Measurements from ENCODE around the gene KRT35.

The KRT35 gene

DNA sequence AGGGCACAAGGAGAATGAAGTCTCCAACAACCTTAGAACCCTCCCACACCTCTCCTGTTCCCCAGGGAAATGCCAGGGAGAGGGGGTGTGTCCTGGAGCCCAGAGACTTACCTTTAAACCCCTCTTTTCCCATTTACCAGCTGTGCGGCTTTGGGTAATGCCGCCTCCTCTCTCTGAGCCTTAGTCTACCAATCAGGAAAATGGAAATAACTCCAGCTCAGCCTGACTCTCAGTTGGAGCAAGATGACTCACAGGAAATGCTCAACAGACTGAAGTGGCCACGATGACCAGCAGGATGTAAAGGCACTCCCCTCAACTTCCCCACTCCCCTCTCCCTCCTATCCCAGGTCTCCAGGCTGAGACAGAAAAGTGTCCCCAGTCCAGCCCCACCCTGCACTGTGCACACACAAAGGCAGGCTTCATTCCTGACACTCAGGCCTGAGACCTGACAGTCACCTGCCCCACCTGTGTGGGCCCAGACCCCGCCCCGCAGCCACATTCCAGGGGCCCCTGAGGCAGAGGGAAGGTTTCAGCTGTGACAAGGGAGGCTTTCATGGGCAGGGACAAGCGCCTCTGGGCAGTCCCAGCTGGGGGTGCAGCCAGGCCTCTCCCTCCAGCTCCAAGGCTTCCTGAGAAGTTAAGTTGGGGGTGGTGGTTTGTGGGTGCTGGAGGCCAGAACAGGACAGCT is 40.8 kb upstream of the KRT35 start:
- Histone ChIP-seq H3K27me3 (ENCODE audit: insufficient read depth, low read length) (no peaks in the 10 kb centered on the region), H3K4me1 (ENCODE audit: insufficient read depth, low read length) (peaks cover 15% of the 10 kb centered on the region; the same call in 1 of the 2 replicates), H3K27ac (ENCODE audit: low read depth, low read length) (no peak overlapping the region), H3K4me3 (ENCODE audit: low read length) (no peak overlapping the region), H3K9ac (ENCODE audit: low read depth, low read length) (no peak overlapping the region), H3K36me3 (ENCODE audit: insufficient read depth, low read length) (peaks cover 29% of the 10 kb centered on the region), H3K9me3 (ENCODE audit: insufficient read depth, low read depth, low read length) (no peaks in the 10 kb centered on the region)
- 61% methylated on average over 6 of the region's 6 CpGs for WGBS

DNA sequence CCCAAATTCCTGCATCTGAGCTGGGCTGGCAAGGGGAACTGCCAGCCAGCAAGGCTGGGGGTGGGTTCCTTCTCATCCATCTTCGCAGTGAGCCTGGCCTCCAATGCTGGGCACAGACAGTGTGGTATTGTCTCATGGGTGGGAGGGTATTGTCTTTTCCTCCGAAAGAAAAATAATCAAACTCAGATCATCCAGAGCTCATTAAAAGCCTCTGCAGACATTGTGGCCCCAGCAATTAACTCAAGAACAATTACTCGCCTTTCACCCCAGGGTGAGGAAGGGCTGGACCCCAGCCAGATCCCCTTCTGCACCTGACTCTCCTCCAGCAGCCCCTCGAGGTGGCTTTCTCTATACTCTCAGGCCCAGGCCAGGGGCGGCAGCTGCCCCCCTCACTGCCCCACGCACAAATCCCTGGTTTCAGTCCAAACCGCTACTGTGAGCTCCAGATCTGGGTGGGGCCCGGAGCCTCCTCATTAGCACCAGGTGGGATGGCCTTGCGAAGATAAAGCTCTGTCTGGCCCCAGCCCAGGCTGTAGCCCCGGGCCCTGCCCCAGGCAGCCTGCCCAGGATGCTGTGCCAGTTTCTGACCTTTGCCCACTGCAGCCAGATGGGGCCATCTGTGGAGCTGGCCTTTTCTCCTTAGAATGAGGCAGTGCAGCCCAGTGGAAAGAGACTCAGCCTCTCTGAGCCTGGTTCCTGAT is 40.0 kb upstream of the KRT35 start:
- WGBS: 80% methylated on average over 10 of the region's 10 CpGs
- H3K4me3 ChIP-seq (ENCODE audit: low read length): no peak overlapping the region
- peaks cover 29% of the 10 kb centered on the region for H3K36me3 ChIP-seq (ENCODE audit: insufficient read depth, low read length)
- H3K4me1 ChIP-seq (ENCODE audit: insufficient read depth, low read length): peaks cover 14% of the 10 kb centered on the region; the same call in 1 of the 2 replicates
- no peak overlapping the region for H3K27ac ChIP-seq (ENCODE audit: low read depth, low read length)
- H3K27me3 ChIP-seq (ENCODE audit: insufficient read depth, low read length): no peaks in the 10 kb centered on the region
- no peaks in the 10 kb centered on the region for H3K9me3 ChIP-seq (ENCODE audit: insufficient read depth, low read depth, low read length)
- no peak overlapping the region for H3K9ac ChIP-seq (ENCODE audit: low read depth, low read length)

DNA sequence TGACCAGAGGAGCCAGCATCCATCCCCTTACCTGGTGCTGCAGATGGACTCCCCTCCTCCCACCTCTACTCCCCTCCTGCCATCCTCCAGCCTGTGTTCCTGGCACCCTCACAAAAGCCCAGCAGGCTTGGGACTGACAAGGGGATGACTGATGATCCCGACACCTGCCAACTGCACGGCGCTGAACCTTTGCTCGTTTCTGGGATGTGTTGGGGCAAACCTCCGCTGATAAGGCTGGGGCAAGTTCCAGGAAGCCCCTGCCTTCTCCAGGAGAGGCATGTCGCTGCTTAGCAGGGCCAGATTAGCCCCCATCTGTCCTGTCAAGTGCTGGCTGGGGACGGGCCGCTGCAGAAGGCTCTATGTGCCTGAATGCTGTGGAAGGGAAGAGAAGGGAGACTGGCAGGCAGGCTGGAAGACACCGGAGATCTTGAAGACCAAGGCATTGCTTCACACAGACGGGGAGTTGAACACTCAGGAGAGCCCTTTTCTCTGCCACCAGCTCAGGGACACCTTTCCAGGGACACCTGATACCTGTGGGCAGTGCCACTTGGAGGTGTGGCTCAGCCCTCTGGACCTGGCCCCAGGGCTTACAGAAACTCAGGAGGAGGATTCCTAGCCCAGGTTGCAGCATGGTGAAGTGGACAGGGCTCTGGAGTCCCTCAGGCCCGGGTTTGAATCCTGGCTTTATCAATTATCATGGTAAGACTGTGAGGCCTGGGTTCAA is 38.7 kb upstream of the KRT35 start:
- Histone ChIP-seq H3K4me1 (ENCODE audit: insufficient read depth, low read length) (peaks cover 14% of the 10 kb centered on the region; the same call in 1 of the 2 replicates), H3K27me3 (ENCODE audit: insufficient read depth, low read length) (no peaks in the 10 kb centered on the region), H3K36me3 (ENCODE audit: insufficient read depth, low read length) (peaks cover 18% of the 10 kb centered on the region), H3K9ac (ENCODE audit: low read depth, low read length) (no peak overlapping the region), H3K4me3 (ENCODE audit: low read length) (no peak overlapping the region), H3K27ac (ENCODE audit: low read depth, low read length) (no peak overlapping the region), H3K9me3 (ENCODE audit: insufficient read depth, low read depth, low read length) (no peaks in the 10 kb centered on the region)
- 80% methylated on average over 10 of the region's 11 CpGs for WGBS

DNA sequence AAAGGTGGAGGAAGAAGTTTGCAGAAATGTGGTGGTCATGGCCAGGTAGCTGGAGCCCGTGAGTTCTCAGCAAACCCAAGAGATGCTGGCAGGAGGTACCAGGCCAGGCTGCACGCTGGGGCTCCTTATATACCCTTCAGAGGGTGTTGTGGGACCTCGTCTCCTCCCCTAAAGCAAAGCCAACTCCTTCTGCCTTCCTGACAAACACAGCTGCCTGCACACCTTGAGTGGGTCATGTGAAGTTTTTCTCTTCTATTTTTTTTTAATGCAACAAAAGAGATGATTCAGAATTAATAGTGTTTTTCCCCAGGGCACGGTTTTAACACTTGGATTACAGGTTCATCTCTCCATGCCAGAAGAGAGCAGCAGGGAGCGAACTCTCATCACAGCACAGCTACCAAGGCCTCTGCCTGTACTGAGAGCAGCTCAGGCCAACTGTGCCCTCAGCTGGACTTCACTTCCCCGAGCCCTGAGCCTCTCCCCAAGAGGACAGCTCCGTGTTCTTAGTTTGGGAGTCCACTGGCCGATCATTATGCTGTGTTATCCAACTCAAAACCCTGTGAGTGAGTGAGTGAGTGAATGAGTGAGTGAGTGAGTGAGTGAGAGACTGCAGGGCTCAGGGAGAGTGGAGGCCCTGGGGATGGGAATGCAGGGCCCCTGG is 38.0 kb upstream of the KRT35 start, which contains the start of gene KRT15:
KRT15 (minus strand) TSS at position 102 of the 661 bp plus-strand sequence; CDS start at position 39, 63 bp downstream.
- H3K9me3 ChIP-seq (ENCODE audit: insufficient read depth, low read depth, low read length): no peaks in the 10 kb centered on the region
- no peak within 1 kb of the TSS for H3K27ac ChIP-seq (ENCODE audit: low read depth, low read length)
- no peak within 1 kb of the TSS for H3K9ac ChIP-seq (ENCODE audit: low read depth, low read length)
- H3K4me1 ChIP-seq (ENCODE audit: insufficient read depth, low read length): peaks cover 14% of the 10 kb centered on the region; the same call in 1 of the 2 replicates
- peaks cover 11% of the 10 kb centered on the region for H3K36me3 ChIP-seq (ENCODE audit: insufficient read depth, low read length)
- no peaks in the 10 kb centered on the region for H3K27me3 ChIP-seq (ENCODE audit: insufficient read depth, low read length)
- 86% methylated on average over 8 of the region's 8 CpGs for WGBS
- H3K4me3 ChIP-seq (ENCODE audit: low read length): no peak within 1 kb of the TSS

DNA sequence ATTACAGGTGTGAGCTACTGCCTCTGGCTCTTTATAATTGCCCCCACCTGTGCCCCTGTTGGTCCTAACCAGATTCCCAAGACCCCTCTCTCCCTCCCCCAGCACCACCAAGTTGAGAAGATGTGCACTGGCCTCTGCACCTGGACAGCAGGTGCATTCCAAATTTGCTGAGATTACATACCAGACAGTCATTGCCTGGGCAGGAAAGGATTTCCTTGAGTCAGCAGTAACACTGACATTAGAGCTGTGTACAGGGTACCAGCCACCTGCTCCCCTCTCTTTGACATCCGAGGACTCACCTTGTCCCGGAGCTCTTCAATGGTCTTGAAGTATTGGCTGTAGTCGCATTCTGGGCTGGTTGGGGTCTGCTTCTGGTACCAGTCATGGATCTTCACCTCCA is 37.1 kb upstream of the KRT35 start:
- H3K27ac ChIP-seq (ENCODE audit: low read depth, low read length): no peak overlapping the region
- WGBS: 93% methylated on average over 3 of the region's 3 CpGs

DNA sequence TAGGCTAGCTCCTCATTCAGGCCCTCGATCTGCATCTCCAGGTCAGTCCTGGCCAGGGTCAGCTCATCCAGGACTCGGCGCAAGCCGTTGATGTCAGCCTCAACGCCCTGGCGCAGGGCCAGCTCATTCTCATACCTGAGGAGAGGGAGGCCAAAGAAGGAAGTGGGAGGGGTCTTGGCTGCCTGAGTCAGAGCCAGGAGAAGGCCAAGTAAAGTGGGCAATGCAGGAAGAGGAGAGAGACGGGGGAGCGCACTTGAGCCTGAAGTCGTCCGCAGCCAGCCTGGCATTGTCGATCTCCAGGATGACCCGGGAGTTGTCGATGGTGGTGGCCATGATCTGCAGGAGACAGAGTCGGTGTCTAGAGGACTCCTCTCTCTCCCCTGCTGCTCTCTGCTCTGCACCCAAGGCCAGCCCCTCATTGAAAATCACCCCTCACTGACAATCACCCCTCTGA is 35.9 kb upstream of the KRT35 start:
- no peaks in the 10 kb centered on the region for H3K36me3 ChIP-seq (ENCODE audit: insufficient read depth, low read length)
- no peak overlapping the region for H3K27ac ChIP-seq (ENCODE audit: low read depth, low read length)
- no peaks in the 10 kb centered on the region for H3K27me3 ChIP-seq (ENCODE audit: insufficient read depth, low read length)
- H3K9ac ChIP-seq (ENCODE audit: low read depth, low read length): no peak overlapping the region
- no peaks in the 10 kb centered on the region for H3K9me3 ChIP-seq (ENCODE audit: insufficient read depth, low read depth, low read length)
- H3K4me3 ChIP-seq (ENCODE audit: low read length): no peak overlapping the region
- WGBS: 87% methylated on average over 14 of the region's 14 CpGs
- H3K4me1 ChIP-seq (ENCODE audit: insufficient read depth, low read length): peaks cover 10% of the 10 kb centered on the region; the same call in 1 of the 2 replicates

More for the DNA sequence above, 37.1 kb upstream of the KRT35 start:
- Histone ChIP-seq H3K4me1 (ENCODE audit: insufficient read depth, low read length) (peaks cover 14% of the 10 kb centered on the region; the same call in 1 of the 2 replicates), H3K4me3 (ENCODE audit: low read length) (no peak overlapping the region), H3K9ac (ENCODE audit: low read depth, low read length) (no peak overlapping the region), H3K36me3 (ENCODE audit: insufficient read depth, low read length) (peaks cover 2% of the 10 kb centered on the region), H3K27me3 (ENCODE audit: insufficient read depth, low read length) (no peaks in the 10 kb centered on the region), H3K9me3 (ENCODE audit: insufficient read depth, low read depth, low read length) (no peaks in the 10 kb centered on the region)

DNA sequence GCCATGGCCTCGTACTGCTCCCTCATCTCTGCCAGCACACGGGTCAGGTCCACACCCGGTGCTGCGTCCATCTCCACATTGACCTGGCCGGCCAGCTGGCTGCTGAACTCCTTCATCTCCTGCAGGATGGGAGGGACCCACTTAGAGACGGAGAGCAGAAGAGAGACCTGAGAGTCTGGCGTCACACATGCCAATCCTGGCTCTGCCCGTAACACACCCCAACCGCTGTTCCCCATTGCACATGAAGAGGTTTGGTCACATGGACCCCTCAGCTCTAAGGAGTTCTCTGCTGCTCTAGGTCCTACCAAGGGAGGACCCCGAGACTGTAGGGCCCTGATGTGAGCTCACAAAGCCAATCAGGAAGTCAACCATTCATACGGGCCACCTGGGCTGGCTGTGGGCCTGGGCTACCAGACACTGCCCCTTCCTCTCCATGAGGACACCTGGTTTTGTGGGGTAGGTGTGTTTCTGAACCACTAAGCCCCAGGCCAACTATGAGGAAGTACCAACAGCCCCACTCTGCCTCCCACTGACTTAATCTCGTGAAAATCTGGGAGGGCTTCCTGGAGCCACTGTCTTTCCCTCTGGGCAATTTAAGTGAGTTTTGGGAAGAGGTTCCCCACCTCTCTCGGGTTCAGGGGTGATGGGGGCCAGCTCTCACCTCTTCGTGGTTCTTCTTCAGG is 35.3 kb upstream of the KRT35 start:
- H3K27me3 ChIP-seq (ENCODE audit: insufficient read depth, low read length): no peaks in the 10 kb centered on the region
- no peak overlapping the region for H3K9ac ChIP-seq (ENCODE audit: low read depth, low read length)
- no peak overlapping the region for H3K27ac ChIP-seq (ENCODE audit: low read depth, low read length)
- 93% methylated on average over 14 of the region's 14 CpGs for WGBS
- no peaks in the 10 kb centered on the region for H3K9me3 ChIP-seq (ENCODE audit: insufficient read depth, low read depth, low read length)
- no peaks in the 10 kb centered on the region for H3K36me3 ChIP-seq (ENCODE audit: insufficient read depth, low read length)
- H3K4me3 ChIP-seq (ENCODE audit: low read length): no peak overlapping the region
- peaks cover 5% of the 10 kb centered on the region; the same call in 1 of the 2 replicates for H3K4me1 ChIP-seq (ENCODE audit: insufficient read depth, low read length)

DNA sequence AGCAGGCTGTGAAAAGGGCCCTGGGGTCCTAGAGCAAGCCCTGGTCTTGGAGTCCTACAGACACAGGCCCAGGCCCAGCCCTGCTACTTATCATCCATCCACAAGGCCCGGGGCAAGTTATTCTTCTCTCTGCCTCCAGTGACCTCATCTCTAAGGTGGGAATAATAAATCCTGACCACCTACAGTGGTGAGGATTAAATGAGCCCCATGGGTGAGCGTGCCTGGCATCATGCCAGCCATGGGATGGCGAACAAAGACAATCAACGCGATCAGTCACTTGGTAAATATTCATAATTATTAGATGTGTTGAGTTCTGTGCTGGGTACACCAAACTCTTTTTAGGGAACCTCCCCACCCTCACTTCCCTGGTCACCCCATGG is 32.2 kb upstream of the KRT35 start:
- peaks cover 10% of the 10 kb centered on the region for H3K4me1 ChIP-seq (ENCODE audit: insufficient read depth, low read length)
- no peaks in the 10 kb centered on the region for H3K36me3 ChIP-seq (ENCODE audit: insufficient read depth, low read length)
- 93% methylated on average over 5 of the region's 5 CpGs for WGBS
- H3K27ac ChIP-seq (ENCODE audit: low read depth, low read length): no peak overlapping the region
- no peak overlapping the region for H3K4me3 ChIP-seq (ENCODE audit: low read length)
- H3K9ac ChIP-seq (ENCODE audit: low read depth, low read length): no peak overlapping the region
- H3K27me3 ChIP-seq (ENCODE audit: insufficient read depth, low read length): no peaks in the 10 kb centered on the region
- no peaks in the 10 kb centered on the region for H3K9me3 ChIP-seq (ENCODE audit: insufficient read depth, low read depth, low read length)

DNA sequence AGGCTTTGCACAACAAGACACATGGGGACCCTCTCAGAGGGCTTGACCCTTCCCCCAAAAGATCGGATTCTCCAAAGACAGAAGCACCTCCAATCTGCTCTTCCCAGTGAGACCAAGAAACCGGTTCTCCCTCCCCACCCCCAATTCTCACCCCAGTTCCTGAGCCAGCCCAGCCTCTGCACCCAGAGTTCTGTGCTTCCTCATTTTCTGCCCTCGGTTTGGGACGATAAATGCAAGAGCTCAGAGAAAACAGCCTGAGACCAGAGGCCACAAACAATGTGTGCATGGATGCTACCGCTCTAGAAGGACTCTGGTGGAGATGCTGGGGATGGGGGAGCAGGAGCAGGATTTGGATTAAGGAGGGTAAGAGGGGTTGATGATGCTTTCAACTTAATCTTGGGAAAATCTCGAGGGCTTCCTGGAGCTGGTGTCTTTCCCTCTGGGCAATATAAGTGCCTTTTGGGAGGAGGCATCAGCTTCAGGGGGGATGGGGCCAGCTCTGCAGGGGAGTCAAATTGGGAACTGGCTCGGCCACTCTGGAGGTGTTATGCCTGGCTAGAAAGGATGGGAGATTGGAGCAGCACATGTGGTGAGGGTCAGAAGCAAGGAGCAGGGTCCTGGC is 31.7 kb upstream of the KRT35 start:
- no peak overlapping the region for H3K27ac ChIP-seq (ENCODE audit: low read depth, low read length)
- no peaks in the 10 kb centered on the region for H3K9me3 ChIP-seq (ENCODE audit: insufficient read depth, low read depth, low read length)
- no peak overlapping the region for H3K4me3 ChIP-seq (ENCODE audit: low read length)
- WGBS: 82% methylated on average over 7 of the region's 7 CpGs
- H3K36me3 ChIP-seq (ENCODE audit: insufficient read depth, low read length): no peaks in the 10 kb centered on the region
- H3K4me1 ChIP-seq (ENCODE audit: insufficient read depth, low read length): peaks cover 10% of the 10 kb centered on the region
- H3K9ac ChIP-seq (ENCODE audit: low read depth, low read length): no peak overlapping the region
- no peaks in the 10 kb centered on the region for H3K27me3 ChIP-seq (ENCODE audit: insufficient read depth, low read length)

DNA sequence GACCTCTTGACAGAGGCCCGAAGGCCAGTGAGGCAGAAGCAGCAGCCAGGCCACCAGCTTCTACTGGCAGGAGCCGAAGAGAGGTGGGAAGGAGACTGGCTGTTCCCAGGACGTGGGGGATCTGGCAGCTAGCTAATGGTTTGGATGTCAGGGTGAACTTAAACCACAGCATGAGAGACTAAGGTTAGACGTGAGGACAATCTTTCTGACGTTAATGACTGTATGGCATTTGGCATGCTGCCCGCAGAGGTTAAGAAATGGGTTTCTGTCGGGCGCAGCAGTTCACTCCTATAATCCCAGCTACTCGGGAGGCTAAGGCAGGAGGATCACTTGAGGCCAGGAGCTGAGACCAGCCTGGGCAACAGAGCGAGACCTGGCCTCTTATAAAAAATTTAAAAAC is 30.8 kb upstream of the KRT35 start:
- no peaks in the 10 kb centered on the region for H3K36me3 ChIP-seq (ENCODE audit: insufficient read depth, low read length)
- H3K4me3 ChIP-seq (ENCODE audit: low read length): no peak overlapping the region
- no peak overlapping the region for H3K27ac ChIP-seq (ENCODE audit: low read depth, low read length)
- WGBS: 92% methylated on average over 10 of the region's 10 CpGs
- H3K27me3 ChIP-seq (ENCODE audit: insufficient read depth, low read length): no peaks in the 10 kb centered on the region
- no peaks in the 10 kb centered on the region for H3K9me3 ChIP-seq (ENCODE audit: insufficient read depth, low read depth, low read length)
- no peak overlapping the region for H3K9ac ChIP-seq (ENCODE audit: low read depth, low read length)
- H3K4me1 ChIP-seq (ENCODE audit: insufficient read depth, low read length): peaks cover 10% of the 10 kb centered on the region
